GM12864 (cell line): ENCODE data around the gene FIGN.

Experiments used
- DNase-seq: peaks from one replicate; pipeline ENCODE4 v3.0.0-alpha.2; 2011; ENCODE audit warnings: low read depth
- H3K4me3 ChIP-seq: 2 replicates; pipeline ENCODE4 v1.5.1; 2011; ENCODE audit warnings: mild to moderate bottlenecking, low read depth, low read length, control low read depth
- TF ChIP-seq, protein P1 (sequence below): IDR thresholded peaks from 2 replicates; pipeline ENCODE4 v1.5.1; 2011; ENCODE audit warnings: low read depth, mild to moderate bottlenecking, moderate library complexity, low read length, control low read depth, inconsistent platforms; ENCODE audit errors: missing control alignments

Gene FIGN

DNA sequence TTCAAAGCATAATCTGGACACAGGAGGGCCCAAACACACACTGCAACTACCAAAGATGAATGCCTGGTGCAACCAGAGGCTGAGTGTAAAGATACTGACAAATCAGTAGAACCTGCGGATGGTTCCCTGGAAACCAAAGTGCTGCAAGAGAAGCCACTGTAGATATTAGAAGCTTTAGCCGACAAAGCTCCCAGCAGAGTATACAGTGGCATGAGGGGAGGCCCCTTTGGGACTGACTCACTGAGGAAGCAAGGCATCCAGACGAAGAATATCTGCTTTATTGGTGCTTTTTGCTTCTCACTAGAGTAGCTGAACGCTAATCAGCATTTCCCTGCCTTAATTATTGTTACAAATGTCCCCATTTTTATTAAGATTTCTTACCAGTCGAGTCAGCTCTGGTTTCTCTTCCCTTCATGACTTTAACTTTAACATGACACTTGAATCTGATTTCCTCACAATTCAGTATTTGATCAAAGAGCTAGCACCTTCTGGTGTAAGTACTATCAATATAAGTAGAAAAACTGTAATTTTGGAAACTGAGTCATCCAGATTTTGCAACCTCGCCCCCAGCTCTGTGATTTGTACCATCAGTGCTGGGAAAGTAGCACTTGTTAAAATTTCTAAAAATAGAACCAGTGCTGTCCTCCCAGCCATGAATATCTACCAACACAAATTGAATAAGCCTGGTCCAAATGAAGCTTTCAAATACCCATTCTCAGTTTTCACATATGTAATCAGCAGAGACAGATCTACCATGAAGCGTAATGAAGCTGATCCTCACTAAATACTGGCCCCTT, 34.2 kb downstream of the FIGN start:
- DNase-seq = no peak
- no peak overlapping the region for H3K4me3 ChIP-seq
- TF ChIP-seq, protein P1, sequence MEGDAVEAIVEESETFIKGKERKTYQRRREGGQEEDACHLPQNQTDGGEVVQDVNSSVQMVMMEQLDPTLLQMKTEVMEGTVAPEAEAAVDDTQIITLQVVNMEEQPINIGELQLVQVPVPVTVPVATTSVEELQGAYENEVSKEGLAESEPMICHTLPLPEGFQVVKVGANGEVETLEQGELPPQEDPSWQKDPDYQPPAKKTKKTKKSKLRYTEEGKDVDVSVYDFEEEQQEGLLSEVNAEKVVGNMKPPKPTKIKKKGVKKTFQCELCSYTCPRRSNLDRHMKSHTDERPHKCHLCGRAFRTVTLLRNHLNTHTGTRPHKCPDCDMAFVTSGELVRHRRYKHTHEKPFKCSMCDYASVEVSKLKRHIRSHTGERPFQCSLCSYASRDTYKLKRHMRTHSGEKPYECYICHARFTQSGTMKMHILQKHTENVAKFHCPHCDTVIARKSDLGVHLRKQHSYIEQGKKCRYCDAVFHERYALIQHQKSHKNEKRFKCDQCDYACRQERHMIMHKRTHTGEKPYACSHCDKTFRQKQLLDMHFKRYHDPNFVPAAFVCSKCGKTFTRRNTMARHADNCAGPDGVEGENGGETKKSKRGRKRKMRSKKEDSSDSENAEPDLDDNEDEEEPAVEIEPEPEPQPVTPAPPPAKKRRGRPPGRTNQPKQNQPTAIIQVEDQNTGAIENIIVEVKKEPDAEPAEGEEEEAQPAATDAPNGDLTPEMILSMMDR = no peak

DNA sequence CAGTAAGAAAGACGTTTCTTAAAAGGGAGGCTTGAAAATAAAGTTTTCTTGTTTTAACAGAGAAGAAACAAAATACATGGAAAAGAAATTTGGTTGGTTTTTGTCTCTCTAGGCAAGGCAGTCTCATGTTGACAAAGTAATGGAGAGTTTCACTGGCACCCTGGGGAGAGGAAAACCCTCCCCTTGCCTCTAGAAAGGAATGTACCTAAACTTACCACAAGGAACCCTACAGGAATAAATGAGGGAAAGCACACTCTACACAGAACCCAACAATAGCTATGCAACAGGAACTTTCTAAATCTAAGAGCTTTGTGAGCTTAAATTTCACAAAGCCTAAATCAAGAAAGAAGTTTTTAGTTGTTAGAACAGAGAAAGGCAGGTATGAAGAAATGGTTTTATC, 37.0 kb downstream of the FIGN start:
- TF ChIP-seq, protein P1 = no peak
- H3K4me3 ChIP-seq = no peak overlapping the region
- no peak for DNase-seq

DNA sequence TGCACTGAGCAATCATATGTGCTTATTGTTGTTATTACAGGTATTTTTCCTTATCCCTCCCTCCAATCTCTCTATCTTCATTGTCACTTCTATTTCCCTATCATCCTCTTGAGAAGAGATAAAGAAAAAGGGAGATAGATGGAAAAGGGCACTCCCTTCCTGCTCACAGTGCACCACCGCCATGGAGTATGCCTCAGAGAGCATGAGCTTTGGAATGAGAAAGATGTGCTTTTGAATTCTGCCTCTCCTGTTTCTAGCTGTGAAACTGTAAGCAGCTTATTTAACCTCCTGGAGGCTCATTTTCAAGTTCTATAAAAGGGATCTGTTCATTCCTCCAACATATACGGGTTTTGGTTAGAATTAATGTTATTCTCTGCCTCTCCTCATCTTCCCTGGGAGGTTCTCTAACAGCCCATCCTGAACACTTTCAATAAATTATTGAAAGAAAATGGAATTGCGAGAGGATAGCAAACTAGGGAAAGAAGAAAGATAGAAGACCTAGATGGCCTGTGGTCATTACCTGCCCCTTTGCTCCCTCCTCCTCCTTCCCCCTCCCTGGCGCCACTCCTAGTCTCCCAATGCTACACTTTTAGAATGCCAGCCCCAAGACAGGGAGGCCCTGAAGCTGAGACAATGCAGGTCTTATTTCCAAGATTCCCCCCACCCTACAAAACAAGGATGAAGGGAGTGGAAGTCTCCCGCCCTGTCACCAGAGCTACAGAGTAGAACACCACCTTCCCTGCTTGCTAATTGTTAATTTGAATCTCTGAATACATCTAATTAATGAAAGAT, 37.8 kb downstream of the FIGN start:
- no peak overlapping the region for H3K4me3 ChIP-seq

DNA sequence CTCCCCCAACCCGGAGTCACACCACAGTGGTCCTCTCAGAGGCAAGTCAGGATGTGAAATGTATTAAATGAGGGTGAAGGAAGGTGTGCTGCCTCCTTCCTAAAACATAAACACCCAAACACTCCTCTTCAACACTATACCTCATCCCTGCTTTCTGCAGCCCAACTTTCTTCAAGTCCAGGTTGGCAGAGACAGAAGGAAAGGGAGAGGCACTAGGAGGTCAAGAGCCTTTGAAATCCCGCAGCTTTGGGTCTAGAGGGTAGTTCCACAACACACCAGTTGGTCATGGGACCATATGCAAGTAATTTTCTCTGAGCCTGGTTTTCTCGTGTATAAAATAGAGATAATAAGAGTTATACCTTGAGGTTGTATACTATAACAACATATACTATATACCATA, 38.4 kb downstream of the FIGN start:
- H3K4me3 ChIP-seq = no peak overlapping the region
- TF ChIP-seq, protein P1 = no peak
- DNase-seq = no peak

More for the DNA sequence above, 37.8 kb downstream of the FIGN start:
- no peak for DNase-seq
- TF ChIP-seq, protein P1 = no peak

DNA sequence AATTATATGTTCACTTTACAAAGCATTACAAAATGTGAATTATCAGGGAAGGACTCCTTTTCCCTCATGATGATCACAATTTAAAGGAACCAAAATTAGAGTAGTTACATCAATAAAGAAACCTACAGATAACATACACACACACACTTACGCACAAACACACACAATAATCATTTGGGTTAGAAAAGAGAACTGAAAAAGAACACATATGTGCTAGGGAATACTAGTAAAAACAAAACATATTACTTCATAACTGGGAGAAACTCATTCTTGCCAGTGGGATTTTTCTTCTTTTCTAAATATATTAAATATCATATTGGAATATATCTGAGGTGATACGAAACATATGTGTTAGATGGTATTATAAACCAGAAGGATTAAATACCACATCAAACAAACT, 42.3 kb downstream of the FIGN start:
- TF ChIP-seq, protein P1 = no peak
- DNase-seq = no peak
- H3K4me3 ChIP-seq = no peak overlapping the region

DNA sequence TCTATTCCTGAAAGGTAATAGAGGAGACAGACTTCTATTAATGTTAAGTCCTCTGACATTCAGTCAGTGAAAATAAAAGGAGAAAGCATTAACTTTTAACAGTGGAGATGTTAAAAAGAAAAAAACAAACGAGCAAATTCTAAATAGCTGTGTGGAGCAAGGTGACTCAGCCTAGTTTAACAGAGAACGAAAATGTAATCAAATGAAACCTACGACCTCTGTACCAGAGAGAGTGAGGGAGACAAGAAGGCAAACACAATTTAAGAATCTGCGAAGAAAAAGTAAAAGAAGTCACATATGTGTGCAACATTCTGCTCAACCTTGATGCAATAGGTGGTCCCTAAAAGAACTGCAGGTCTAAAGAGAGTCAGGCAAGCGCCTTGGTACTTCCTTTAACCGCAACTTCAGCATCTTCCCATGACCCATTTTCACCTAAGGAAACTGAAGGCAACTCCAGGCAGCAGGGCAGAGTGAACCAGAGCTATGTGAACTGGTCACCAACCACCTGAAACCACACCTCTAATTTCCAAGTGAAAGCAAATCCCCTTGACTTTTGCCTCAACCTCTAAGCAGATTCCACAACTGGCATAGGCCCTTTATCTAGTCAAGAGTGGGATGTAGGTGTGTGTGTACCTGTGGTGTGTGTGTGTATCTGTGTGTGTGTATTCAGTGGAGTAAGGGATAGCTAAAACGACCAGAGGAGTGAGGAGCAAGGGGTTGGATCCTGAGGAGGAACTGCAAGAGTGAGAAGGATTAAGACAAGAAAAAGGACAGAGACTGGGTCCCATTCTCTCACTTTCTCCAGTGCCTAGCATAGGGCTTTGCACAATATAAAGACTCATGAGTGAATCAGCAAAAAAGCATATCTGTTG, 43.0 kb downstream of the FIGN start:
- TF ChIP-seq, protein P1 = no peak
- no peak overlapping the region for H3K4me3 ChIP-seq
- no peak for DNase-seq
